ENCODE measurements around the gene RAB7B.

- TF ChIP-seq EZH2 (IDR thresholded peaks at IDR 0.05; ENCODE audit: borderline replicate concordance, low read length) (no peak), CTCF (conservative IDR thresholded peaks at IDR 0.05 in 1 of 2, IDR thresholded peaks at IDR 0.05 in 1 of 2; ENCODE audit: extremely low read depth in 1 of 2, insufficient read depth in 1 of 2, low read depth in 1 of 2, low read length in 2 of 2) (no peak)
Observed at GRCh38 chr1:205976708-205977401, 26.3 kb downstream of the RAB7B start.
